CD14-positive monocyte (primary cell): Measurements from ENCODE around the gene RPS5. TPM values are rescaled to one million over a fixed set of nuclear protein-coding genes. Genes with fewer than 3 reads are reported as not detected.
A peak's percentile ranks its signal among the peaks of the same experiment; 100 is the strongest.

ENCODE experiments used
- DNase-seq, 3 donors: peaks; one replicate each; pipeline ENCODE4 v3.0.0-alpha.2; 2011 to 2022
- H2AFZ ChIP-seq: 2 replicates; pipeline ENCODE4 v1.6.0; 2012; ENCODE audit warnings: mild to moderate bottlenecking, low read depth, low read length, inconsistent platforms; ENCODE audit not compliant: insufficient read depth, poor library complexity, severe bottlenecking
- H3K27ac ChIP-seq, 2 donors: 1 replicate in 1 of 2; 2 replicates in 1 of 2; pipeline ENCODE4 v1.5.1; 2012 to 2013; ENCODE audit warnings: low read length in 2 of 2, control low read depth in 1 of 2, inconsistent platforms in 1 of 2, low read depth in 1 of 2, mild to moderate bottlenecking in 1 of 2
- H3K27me3 ChIP-seq, 2 donors: one replicate each; pipeline versions ENCODE4 v1.6.0 to v1.6.1; 2011 to 2013; ENCODE audit warnings: low read length in 2 of 2; ENCODE audit not compliant: control insufficient read depth in 2 of 2, insufficient read depth in 2 of 2
- H3K36me3 ChIP-seq, 2 donors: replicated peaks in 1 of 2; 1 replicate in 1 of 2; 2 replicates in 1 of 2; pipeline versions ENCODE4 v1.5.1 to v1.6.1; 2012 to 2013; ENCODE audit warnings: low read length in 2 of 2, control low read depth in 1 of 2, inconsistent platforms in 1 of 2, mild to moderate bottlenecking in 1 of 2; ENCODE audit not compliant: insufficient read depth in 2 of 2, control insufficient read depth in 1 of 2
- H3K4me1 ChIP-seq, 2 donors: 1 replicate in 1 of 2; 2 replicates in 1 of 2; pipeline versions ENCODE4 v1.5.1 to v1.6.1; 2012 to 2013; ENCODE audit warnings: low read length in 2 of 2, control low read depth in 1 of 2, inconsistent platforms in 1 of 2, mild to moderate bottlenecking in 1 of 2, moderate library complexity in 1 of 2; ENCODE audit not compliant: insufficient read depth in 2 of 2, control insufficient read depth in 1 of 2
- H3K4me2 ChIP-seq: replicated peaks from 2 replicates; pipeline ENCODE3; 2012; ENCODE audit warnings: low read length, moderate library complexity, mild to moderate bottlenecking; ENCODE audit not compliant: poor library complexity, severe bottlenecking; ENCODE audit errors: extremely low read depth
- H3K4me3 ChIP-seq, 3 experiments: fragments of 200-600 bp in 1 of 3; sonication (generic) in 1 of 3; replicated peaks in 1 of 3; 1 replicate in 2 of 3; 2 replicates in 1 of 3; pipeline ENCODE4 v1.5.1; 2011 to 2013; ENCODE audit warnings: low read length in 3 of 3, mild to moderate bottlenecking in 3 of 3, control low read depth in 2 of 3, low read depth in 2 of 3, inconsistent platforms in 1 of 3, moderate library complexity in 1 of 3
- H3K79me2 ChIP-seq: 2 replicates; pipeline ENCODE4 v1.6.0; 2012; ENCODE audit warnings: mild to moderate bottlenecking, control low read depth, inconsistent platforms, low read length, moderate library complexity; ENCODE audit not compliant: insufficient read depth
- H3K9ac ChIP-seq: 2 replicates; pipeline ENCODE4 v1.6.0; 2017; ENCODE audit warnings: low read length, mild to moderate bottlenecking; ENCODE audit not compliant: insufficient read depth, poor library complexity, severe bottlenecking
- H3K9me3 ChIP-seq, 2 donors: replicated peaks in 1 of 2; 1 replicate in 1 of 2; 2 replicates in 1 of 2; pipeline versions ENCODE4 v1.5.1 to v1.6.1; 2012 to 2013; ENCODE audit warnings: low read length in 2 of 2, control low read depth in 1 of 2; ENCODE audit not compliant: control insufficient read depth in 1 of 2, insufficient read depth in 1 of 2
- H4K20me1 ChIP-seq: 2 replicates; pipeline ENCODE4 v1.6.0; 2012; ENCODE audit warnings: mild to moderate bottlenecking, low read length, control low read depth, moderate library complexity; ENCODE audit not compliant: insufficient read depth
- H3K27ac Mint-ChIP-seq, 7 donors: one replicate each; pipeline ENCODE4 v1.8.0; 2020; ENCODE audit warnings: mild to moderate bottlenecking in 7 of 7, mixed read lengths in 7 of 7, moderate library complexity in 6 of 7, inconsistent platforms in 2 of 7
- H3K27me3 Mint-ChIP-seq, 3 donors: one replicate each; pipeline ENCODE4 v1.8.0; 2021 to 2022; ENCODE audit warnings: low read depth in 3 of 3, mild to moderate bottlenecking in 3 of 3, mixed read lengths in 3 of 3, moderate library complexity in 3 of 3, inconsistent platforms in 1 of 3
- H3K36me3 Mint-ChIP-seq, 2 donors: one replicate each; pipeline ENCODE4 v1.8.0; 2020; ENCODE audit warnings: mixed read lengths in 2 of 2, inconsistent platforms in 1 of 2, mild to moderate bottlenecking in 1 of 2
- H3K4me1 Mint-ChIP-seq: one replicate; pipeline ENCODE4 v1.8.0; 2020; ENCODE audit warnings: mild to moderate bottlenecking, mixed read lengths
- H3K4me3 Mint-ChIP-seq, 2 donors: one replicate each; pipeline ENCODE4 v1.8.0; 2020; ENCODE audit warnings: mild to moderate bottlenecking in 2 of 2, mixed read lengths in 2 of 2, moderate library complexity in 1 of 2
- H3K9me3 Mint-ChIP-seq, 7 donors: one replicate each; pipeline ENCODE4 v1.8.0; 2020 to 2022; ENCODE audit warnings: mixed read lengths in 7 of 7, mild to moderate bottlenecking in 6 of 7, moderate library complexity in 6 of 7, inconsistent platforms in 2 of 7
- CTCF ChIP-seq: fragments of 200-600 bp; IDR thresholded peaks from one replicate; pipeline ENCODE4 v1.8.0; 2022; ENCODE audit warnings: antibody characterized with exemption, mild to moderate bottlenecking
- WGBS: methylation state at CpG from one replicate; pipeline ENCODE4 v1.1.5; 2013; ENCODE audit warnings: missing lambda C conversion rate; ENCODE audit not compliant: insufficient coverage; 5-methylcytosine and 5-hydroxymethylcytosine counted together
- intact Hi-C, 2 donors: fragments of 100-400 bp; cut with micrococcal nuclease; formaldehyde crosslinking; loops; one replicate each; pipeline versions ENCODE4 v1.15.0 to v1.15.1; 2023
- polyA plus RNA-seq, 3 donors: library from polyadenylated mRNA; depleted of rRNA in 1 of 3; unstranded in 2 of 3; stranded (reverse) in 1 of 3; fragments of 300-500 nt in 2 of 3; fragments of >200 nt in 1 of 3; fragmentation: Illumina TruSeq in 2 of 3; gene quantifications; 1 replicate in 2 of 3; 2 replicates in 1 of 3; pipeline ENCODE4 v1.2.3, GENCODE V29; 2012 to 2021

Gene RPS5
- polyA plus RNA-seq, 3 donors: 485 to 1,381 (median 580) TPM

- H2AFZ ChIP-seq: no peak overlapping the region
- H3K9ac ChIP-seq: no peak overlapping the region
- H4K20me1 ChIP-seq: peaks cover 4% of the 10 kb centered on the region
- H3K79me2 ChIP-seq: no peaks in the 10 kb centered on the region
- H3K4me1 ChIP-seq: peaks cover 12 to 16% of the 10 kb centered on the region in 2 donors
- TF ChIP-seq CTCF: no peak
- no peak overlapping the region for H3K4me3 ChIP-seq
- peaks cover 30 to 32% of the 10 kb centered on the region in 2 donors for H3K36me3 ChIP-seq
- H3K4me1 Mint-ChIP-seq: peaks cover 20% of the 10 kb centered on the region
- H3K36me3 Mint-ChIP-seq: peaks cover 30 to 32% of the 10 kb centered on the region in 2 donors
- peaks cover 5 to 30% of the 10 kb centered on the region in 2 donors for H3K27me3 ChIP-seq
- DNase-seq: no peak
- intact Hi-C loops: no loop called here
- no peaks in the 10 kb centered on the region for H3K9me3 ChIP-seq
- 34% methylated on average over 58 of the region's 58 CpGs for WGBS
- peaks cover 0 to 11% (median 0%) of the 10 kb centered on the region in 7 donors for H3K9me3 Mint-ChIP-seq
- H3K27me3 Mint-ChIP-seq: peaks cover 30 to 44% (median 43%) of the 10 kb centered on the region in 3 donors
- H3K27ac Mint-ChIP-seq: no peak overlapping the region
- H3K4me3 Mint-ChIP-seq: peak overlapping the region in 1 of 2 donors; percentile 53
- no peak overlapping the region for H3K27ac ChIP-seq
- no peak overlapping the region for H3K4me2 ChIP-seq
These were observed 9.8 kb downstream of the RPS5 start for GRCh38 chr19:58396691-58397532.

- H3K9me3 ChIP-seq: no peaks in the 10 kb centered on the region
- Mint-ChIP-seq H3K9me3 (peaks cover 0 to 11% (median 0%) of the 10 kb centered on the region in 7 donors), H3K4me3 (peak overlapping the region in 1 of 2 donors; percentile 53)
These were observed 10.5 kb downstream of the RPS5 start for GRCh38 chr19:58397533-58398037.

More at GRCh38 chr19:58397533-58398037, 10.5 kb downstream of the RPS5 start:
- Histone ChIP-seq H2AFZ (no peak overlapping the region), H3K27me3 (peaks cover 5 to 30% of the 10 kb centered on the region in 2 donors), H3K9ac (no peak overlapping the region), H4K20me1 (peaks cover 2% of the 10 kb centered on the region), H3K4me1 (peaks cover 14 to 18% of the 10 kb centered on the region in 2 donors), H3K27ac (no peak overlapping the region), H3K4me3 (no peak overlapping the region), H3K4me2 (no peak overlapping the region), H3K79me2 (no peaks in the 10 kb centered on the region), H3K36me3 (peaks cover 25 to 27% of the 10 kb centered on the region in 2 donors)
- 83% methylated on average over 4 of the region's 7 CpGs for WGBS
- Mint-ChIP-seq H3K36me3 (peaks cover 26 to 29% of the 10 kb centered on the region in 2 donors), H3K27me3 (peaks cover 30 to 44% (median 43%) of the 10 kb centered on the region in 3 donors), H3K27ac (no peak overlapping the region), H3K4me1 (peaks cover 20% of the 10 kb centered on the region)
- no peak for TF ChIP-seq CTCF
- intact Hi-C loops: no loop called here
- peak in 1 of 3 donors; percentile 4 for DNase-seq
